HL-60/S4 treated with phorbol 12-myristate 13-acetate at 8.2 ng/mL for 4 days and 3 days (cell line): ENCODE measurements around the gene CYP26B1.

ENCODE experiments used
- in situ Hi-C: fragments of 300-500 bp; cut with MboI; formaldehyde crosslinking; loops from 2 replicates; pipeline ENCODE4 v1.15.0; 2022; ENCODE audit warnings: low sequenced_read_pairs

The CYP26B1 gene

GRCh38 chr2:72142570-72143440, 4.9 kb downstream of the CYP26B1 start:
- in situ Hi-C loops, result no loop called here

- in situ Hi-C loops, result no loop called here
Observed at GRCh38 chr2:72141881-72142451, 5.7 kb downstream of the CYP26B1 start.

- in situ Hi-C loops, result no loop called here
Observed at GRCh38 chr2:72141032-72141645, 6.5 kb downstream of the CYP26B1 start.

- in situ Hi-C loops, result no loop called here
Observed at GRCh38 chr2:72140621-72140960, 7.1 kb downstream of the CYP26B1 start.

- in situ Hi-C loops, result no loop called here
Observed at GRCh38 chr2:72139874-72140620, 7.6 kb downstream of the CYP26B1 start.

GRCh38 chr2:72139471-72139873, 8.2 kb downstream of the CYP26B1 start:
- in situ Hi-C loops, result no loop called here

- in situ Hi-C loops, result no loop called here
Observed at GRCh38 chr2:72138921-72139381, 8.7 kb downstream of the CYP26B1 start.

- in situ Hi-C loops, result no loop called here
Observed at GRCh38 chr2:72138011-72138881, 9.4 kb downstream of the CYP26B1 start.

- in situ Hi-C loops, result no loop called here
Observed at GRCh38 chr2:72137498-72138010, 10.1 kb downstream of the CYP26B1 start.

GRCh38 chr2:72136933-72137497, 10.6 kb downstream of the CYP26B1 start:
- in situ Hi-C loops, result no loop called here

- in situ Hi-C loops, result no loop called here
Observed at GRCh38 chr2:72136331-72136730, 11.3 kb downstream of the CYP26B1 start.

- in situ Hi-C loops, result no loop called here
Observed at GRCh38 chr2:72135921-72136320, 11.7 kb downstream of the CYP26B1 start.

- in situ Hi-C loops, result no loop called here
Observed at GRCh38 chr2:72134997-72135800, 12.5 kb downstream of the CYP26B1 start.

- in situ Hi-C loops, result no loop called here
Observed at GRCh38 chr2:72134408-72134996, 13.2 kb downstream of the CYP26B1 start.

- in situ Hi-C loops, result no loop called here
Observed at GRCh38 chr2:72133721-72134407, 13.8 kb downstream of the CYP26B1 start.

GRCh38 chr2:72132981-72133720, 14.5 kb downstream of the CYP26B1 start:
- in situ Hi-C loops, result no loop called here
